BLaER1 (cell line): ENCODE results near the gene TECTA.

ENCODE experiments used
- H3K27ac ChIP-seq: shearing (Covaris generic); formaldehyde crosslinking; 2 replicates; pipeline ENCODE4 v1.8.1; 2022
- H3K27me3 ChIP-seq: shearing (Covaris generic); formaldehyde crosslinking; 2 replicates; pipeline ENCODE4 v1.8.1; 2022
- H3K36me3 ChIP-seq: shearing (Covaris generic); formaldehyde crosslinking; 2 replicates; pipeline ENCODE4 v1.8.1; 2022
- H3K4me1 ChIP-seq: shearing (Covaris generic); formaldehyde crosslinking; 2 replicates; pipeline ENCODE4 v1.8.1; 2022
- H3K4me2 ChIP-seq: shearing (Covaris generic); formaldehyde crosslinking; 2 replicates; pipeline ENCODE4 v1.8.1; 2022
- H3K4me3 ChIP-seq: shearing (Covaris generic); formaldehyde crosslinking; 2 replicates; pipeline ENCODE4 v1.8.1; 2022
- H3K9ac ChIP-seq: shearing (Covaris generic); formaldehyde crosslinking; 2 replicates; pipeline ENCODE4 v1.8.1; 2022
- H3K9me3 ChIP-seq: shearing (Covaris generic); formaldehyde crosslinking; 2 replicates; pipeline ENCODE4 v1.8.1; 2022
- H4K20me1 ChIP-seq: shearing (Covaris generic); formaldehyde crosslinking; 2 replicates; pipeline ENCODE4 v1.8.1; 2022
- Cebpa-rat ChIP-seq: shearing (Covaris generic); IDR thresholded peaks from 2 replicates; pipeline ENCODE4 v1.8.1; 2022

TECTA gene

DNA sequence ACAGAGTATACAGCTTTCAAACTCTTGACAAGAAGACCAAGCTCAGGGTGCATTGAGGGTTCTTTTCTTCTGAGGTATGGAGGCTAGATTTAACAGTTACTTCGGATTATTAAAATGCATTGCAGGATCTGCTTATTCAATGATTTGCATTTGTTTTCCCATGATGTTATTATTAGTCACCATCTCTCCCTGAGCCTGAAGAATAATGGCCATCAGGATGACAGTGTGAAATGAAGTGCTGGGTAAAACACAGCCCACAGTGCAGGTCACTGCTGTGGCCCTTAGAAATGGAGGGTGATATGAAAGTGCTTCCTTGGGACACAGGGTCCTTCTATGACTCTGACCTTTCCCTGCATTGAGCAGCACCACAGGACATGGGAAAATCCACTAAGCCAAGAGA is 40.0 kb downstream of the TECTA start:
- no peaks in the 10 kb centered on the region for H3K27me3 ChIP-seq
- no peaks in the 10 kb centered on the region for H3K9me3 ChIP-seq
- no peak for TF ChIP-seq Cebpa-rat
- H3K9ac ChIP-seq: no peak overlapping the region
- no peak overlapping the region for H3K27ac ChIP-seq
- no peak overlapping the region for H3K4me2 ChIP-seq
- no peaks in the 10 kb centered on the region for H4K20me1 ChIP-seq
- H3K36me3 ChIP-seq: no peaks in the 10 kb centered on the region
- peaks cover 14% of the 10 kb centered on the region for H3K4me1 ChIP-seq
- no peak overlapping the region for H3K4me3 ChIP-seq

DNA sequence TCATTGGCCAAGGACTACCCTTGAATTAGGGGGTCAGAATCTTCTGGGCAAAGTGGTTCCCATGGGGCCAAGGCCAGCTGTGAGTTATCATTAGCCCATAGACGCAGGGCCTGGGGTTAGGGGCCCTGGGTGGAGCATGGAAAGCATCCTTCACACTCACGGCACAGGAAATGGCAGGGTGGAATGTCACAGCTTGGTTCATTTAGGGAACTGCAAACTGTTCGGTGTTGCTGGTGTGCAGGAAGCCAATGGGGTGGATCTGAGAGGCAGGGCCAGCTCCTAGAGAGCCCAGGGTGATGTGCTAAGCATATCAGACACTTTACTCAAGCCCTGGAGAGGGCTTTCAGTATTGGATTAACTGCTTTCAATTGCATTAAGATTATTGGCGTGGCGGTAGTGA is 42.9 kb downstream of the TECTA start:
- Histone ChIP-seq H3K4me3 (no peak overlapping the region), H3K36me3 (no peaks in the 10 kb centered on the region), H4K20me1 (no peaks in the 10 kb centered on the region), H3K9ac (no peak overlapping the region), H3K27ac (no peak overlapping the region), H3K4me2 (no peak overlapping the region), H3K27me3 (no peaks in the 10 kb centered on the region), H3K4me1 (peaks cover 14% of the 10 kb centered on the region), H3K9me3 (no peaks in the 10 kb centered on the region)
- no peak for TF ChIP-seq Cebpa-rat

DNA sequence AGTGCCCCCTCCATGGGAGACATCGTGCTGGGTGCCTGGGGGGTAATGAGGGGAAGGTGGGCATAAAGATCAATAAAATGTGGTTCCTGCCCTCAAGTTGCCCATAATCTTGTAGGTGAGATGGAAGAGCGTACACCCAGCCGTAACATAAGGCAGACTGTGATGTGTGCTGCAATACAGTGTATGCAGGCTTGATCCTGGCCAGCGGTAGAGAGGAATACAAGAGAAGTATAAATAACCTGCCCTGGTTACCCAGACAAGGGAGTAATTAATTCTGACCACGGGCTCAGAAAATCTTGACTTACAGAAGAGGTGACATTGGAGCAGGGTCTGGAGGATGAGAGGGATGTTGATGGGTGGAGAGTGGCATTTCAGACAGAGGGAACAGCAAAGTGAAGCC is 43.7 kb downstream of the TECTA start:
- no peaks in the 10 kb centered on the region for H4K20me1 ChIP-seq
- H3K36me3 ChIP-seq: no peaks in the 10 kb centered on the region
- no peak for TF ChIP-seq Cebpa-rat
- H3K9me3 ChIP-seq: no peaks in the 10 kb centered on the region
- H3K27me3 ChIP-seq: no peaks in the 10 kb centered on the region
- H3K4me1 ChIP-seq: peaks cover 14% of the 10 kb centered on the region
- no peak overlapping the region for H3K9ac ChIP-seq
- H3K4me2 ChIP-seq: peak overlapping the region; percentile 33; the same call in 1 of the 2 replicates
- H3K27ac ChIP-seq: no peak overlapping the region
- H3K4me3 ChIP-seq: no peak overlapping the region

DNA sequence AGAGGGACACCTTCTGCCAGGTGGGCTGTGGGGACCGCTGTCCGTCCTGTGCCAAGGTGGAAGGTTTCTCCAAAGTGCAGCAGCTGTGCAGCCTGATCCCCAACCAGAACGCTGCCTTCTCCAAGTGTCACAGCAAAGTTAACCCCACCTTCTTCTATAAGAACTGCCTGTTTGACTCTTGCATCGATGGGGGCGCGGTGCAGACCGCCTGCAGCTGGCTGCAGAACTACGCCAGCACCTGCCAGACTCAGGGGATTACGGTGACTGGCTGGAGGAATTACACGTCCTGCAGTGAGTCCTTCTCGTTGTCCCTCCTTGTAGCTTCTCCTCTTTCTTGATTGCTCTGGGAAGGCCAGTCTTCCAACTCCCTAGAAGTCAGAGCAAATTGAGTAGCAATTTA is 44.8 kb downstream of the TECTA start:
- Histone ChIP-seq H3K9me3 (no peaks in the 10 kb centered on the region), H3K4me2 (no peak overlapping the region), H3K36me3 (no peaks in the 10 kb centered on the region), H3K27me3 (no peaks in the 10 kb centered on the region), H3K4me1 (peaks cover 14% of the 10 kb centered on the region), H3K27ac (no peak overlapping the region), H3K4me3 (no peak overlapping the region), H3K9ac (no peak overlapping the region), H4K20me1 (no peaks in the 10 kb centered on the region)
- no peak for TF ChIP-seq Cebpa-rat

DNA sequence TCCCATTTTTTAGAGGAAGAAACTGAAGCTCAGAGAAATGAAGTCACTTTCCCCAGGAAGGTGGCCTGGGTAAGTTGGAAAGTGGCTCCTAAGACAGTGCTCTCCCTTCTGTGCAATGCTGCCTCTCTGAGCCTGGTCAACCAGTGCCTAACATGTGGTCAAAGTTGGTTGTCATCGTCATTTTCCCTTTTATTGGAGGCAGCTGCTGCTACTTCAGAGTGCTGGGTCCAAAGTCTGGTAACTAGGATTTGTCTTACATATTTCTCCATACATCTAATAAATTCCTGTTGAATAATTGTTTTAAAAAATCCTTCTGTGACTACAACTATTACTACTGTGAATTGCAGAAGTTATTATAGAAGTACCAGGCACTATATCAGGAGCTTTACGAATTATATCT is 48.1 kb downstream of the TECTA start:
- no peak for TF ChIP-seq Cebpa-rat

DNA sequence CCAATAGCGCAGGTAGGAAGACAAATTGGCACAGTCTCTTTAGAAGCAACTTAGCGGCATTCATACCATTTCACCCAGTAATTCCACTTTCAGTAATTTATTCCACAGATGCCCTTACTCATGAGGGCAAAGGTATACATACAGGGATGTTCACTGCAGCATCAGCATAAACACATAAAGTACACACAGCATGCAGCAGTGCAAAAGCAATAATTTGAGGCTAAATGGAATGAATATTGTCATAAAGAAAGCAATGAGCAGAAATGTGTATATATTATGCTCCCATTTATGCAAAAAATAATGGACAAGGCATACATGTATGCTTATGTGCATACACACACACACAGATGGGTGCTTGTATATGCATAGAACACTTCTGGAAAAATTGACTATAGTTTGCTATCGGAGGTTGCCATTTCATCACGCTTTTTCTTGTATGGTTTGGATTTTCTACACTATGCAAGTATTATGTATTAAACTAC is 50.2 kb downstream of the TECTA start:
- Histone ChIP-seq H4K20me1 (no peaks in the 10 kb centered on the region), H3K4me1 (no peaks in the 10 kb centered on the region), H3K4me2 (no peak overlapping the region), H3K9me3 (no peaks in the 10 kb centered on the region), H3K4me3 (no peak overlapping the region), H3K27ac (no peak overlapping the region), H3K9ac (no peak overlapping the region), H3K36me3 (no peaks in the 10 kb centered on the region), H3K27me3 (no peaks in the 10 kb centered on the region)
- TF ChIP-seq Cebpa-rat: no peak

More for the DNA sequence above, 48.1 kb downstream of the TECTA start:
- Histone ChIP-seq H3K9ac (no peak overlapping the region), H3K4me1 (peaks cover 13% of the 10 kb centered on the region), H3K4me3 (no peak overlapping the region), H4K20me1 (no peaks in the 10 kb centered on the region), H3K27me3 (no peaks in the 10 kb centered on the region), H3K27ac (no peak overlapping the region), H3K9me3 (no peaks in the 10 kb centered on the region), H3K36me3 (no peaks in the 10 kb centered on the region), H3K4me2 (no peak overlapping the region)

DNA sequence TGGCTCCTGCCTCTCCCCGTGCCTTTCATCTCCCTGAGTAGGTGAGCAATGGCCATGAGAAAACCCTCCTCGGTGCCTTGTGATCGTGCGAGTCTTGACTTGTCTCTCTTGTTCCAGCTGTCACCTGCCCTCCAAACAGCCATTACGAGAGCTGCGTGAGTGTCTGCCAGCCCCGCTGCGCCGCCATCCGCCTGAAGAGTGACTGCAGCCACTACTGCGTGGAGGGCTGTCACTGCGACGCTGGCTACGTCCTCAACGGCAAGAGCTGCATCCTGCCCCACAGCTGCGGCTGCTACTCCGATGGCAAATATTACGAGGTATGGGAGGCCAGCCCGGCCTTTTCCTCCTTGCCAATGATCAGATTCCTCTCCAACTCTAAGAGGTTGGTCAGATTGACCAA is 51.7 kb downstream of the TECTA start:
- Histone ChIP-seq H3K4me1 (no peaks in the 10 kb centered on the region), H3K4me2 (no peak overlapping the region)
- no peak for TF ChIP-seq Cebpa-rat

DNA sequence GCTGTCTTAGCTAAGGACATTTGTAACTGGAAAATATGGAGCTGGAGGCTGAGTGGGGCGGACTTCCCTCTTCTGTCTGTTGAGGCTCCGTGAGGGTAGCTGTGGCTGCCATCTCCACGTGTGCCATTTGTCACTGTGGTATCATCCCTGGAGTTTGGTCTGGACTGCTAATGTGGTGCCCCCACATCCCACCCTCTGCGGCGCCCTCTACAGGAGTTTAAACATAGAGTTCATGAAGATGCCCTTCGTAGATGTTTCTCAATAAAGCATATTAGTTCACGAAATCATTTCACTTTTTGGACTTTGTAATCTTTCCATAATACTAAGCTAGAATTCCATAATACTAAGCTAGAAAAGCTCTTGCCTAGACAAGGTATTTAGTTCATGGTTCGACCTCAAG is 52.4 kb downstream of the TECTA start:
- Histone ChIP-seq H3K27me3 (no peaks in the 10 kb centered on the region), H3K4me2 (no peak overlapping the region), H3K9ac (no peak overlapping the region), H3K27ac (no peak overlapping the region), H3K4me1 (no peaks in the 10 kb centered on the region), H3K36me3 (no peaks in the 10 kb centered on the region), H4K20me1 (no peaks in the 10 kb centered on the region), H3K4me3 (no peak overlapping the region), H3K9me3 (no peaks in the 10 kb centered on the region)
- no peak for TF ChIP-seq Cebpa-rat

More for the DNA sequence above, 51.7 kb downstream of the TECTA start:
- H3K27ac ChIP-seq: no peak overlapping the region
- H3K27me3 ChIP-seq: no peaks in the 10 kb centered on the region
- H3K9me3 ChIP-seq: no peaks in the 10 kb centered on the region
- H3K36me3 ChIP-seq: no peaks in the 10 kb centered on the region
- H3K9ac ChIP-seq: no peak overlapping the region
- no peaks in the 10 kb centered on the region for H4K20me1 ChIP-seq
- H3K4me3 ChIP-seq: no peak overlapping the region

DNA sequence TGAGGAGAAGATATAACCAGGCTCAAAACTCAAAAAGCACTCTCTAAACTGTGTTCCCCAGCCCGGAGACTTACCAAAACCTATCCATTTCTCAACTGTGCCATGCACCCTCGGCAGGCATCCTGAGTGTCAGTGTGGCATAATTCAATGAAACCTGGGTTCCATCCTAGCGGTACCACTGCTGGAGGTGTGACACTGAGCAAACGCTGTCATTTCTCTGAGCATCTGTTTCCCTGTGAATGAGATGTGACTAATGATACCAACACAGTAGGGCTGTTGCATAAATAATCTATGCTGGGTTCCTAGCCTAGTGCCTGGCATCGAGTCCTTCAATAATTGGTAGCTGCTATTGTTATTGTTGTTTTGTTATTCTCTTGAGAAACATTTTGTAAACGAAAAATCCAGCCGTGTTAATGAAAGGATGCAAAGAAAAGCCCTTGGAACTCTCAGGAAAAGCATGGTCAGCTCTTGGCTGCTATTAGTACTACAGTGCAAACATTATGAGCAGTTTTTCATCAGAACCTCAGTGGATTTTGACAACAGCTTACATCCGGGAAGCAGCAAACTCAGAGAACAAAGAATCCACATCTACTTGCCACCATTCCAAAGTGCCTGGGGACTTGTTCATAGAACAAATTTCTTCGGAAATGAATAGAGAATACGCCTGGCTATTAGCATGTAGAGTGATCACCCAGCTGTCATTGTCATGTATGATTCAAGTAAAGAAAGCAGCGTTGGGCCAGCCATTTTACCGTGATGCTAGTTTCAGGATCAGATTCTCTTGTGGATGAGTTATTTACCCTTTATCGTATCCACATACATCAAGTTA is 53.7 kb downstream of the TECTA start:
- TF ChIP-seq Cebpa-rat: no peak
- Histone ChIP-seq H3K27ac (no peak overlapping the region), H3K27me3 (no peaks in the 10 kb centered on the region), H4K20me1 (no peaks in the 10 kb centered on the region), H3K4me1 (no peaks in the 10 kb centered on the region), H3K9ac (no peak overlapping the region), H3K9me3 (no peaks in the 10 kb centered on the region), H3K36me3 (no peaks in the 10 kb centered on the region), H3K4me2 (no peak overlapping the region), H3K4me3 (no peak overlapping the region)

DNA sequence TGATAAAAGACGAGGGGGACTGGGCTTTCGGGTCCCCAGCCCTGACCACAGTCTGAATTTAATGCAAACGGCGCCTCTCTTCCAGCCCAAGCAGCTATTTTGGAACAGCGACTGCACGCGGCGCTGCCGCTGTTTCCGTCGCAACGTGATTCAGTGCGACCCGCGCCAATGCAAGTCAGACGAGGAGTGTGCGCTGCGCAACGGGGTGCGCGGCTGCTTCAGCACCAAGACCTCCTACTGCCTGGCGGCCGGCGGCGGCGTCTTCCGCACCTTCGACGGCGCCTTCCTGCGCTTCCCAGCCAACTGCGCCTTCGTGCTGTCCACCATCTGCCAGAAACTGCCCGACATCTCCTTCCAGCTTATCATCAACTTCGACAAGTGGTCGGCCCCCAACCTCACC is 56.7 kb downstream of the TECTA start:
- Histone ChIP-seq H3K9ac (no peak overlapping the region), H3K36me3 (no peaks in the 10 kb centered on the region), H3K27ac (no peak overlapping the region), H3K4me3 (no peak overlapping the region), H3K27me3 (no peaks in the 10 kb centered on the region), H3K9me3 (no peaks in the 10 kb centered on the region), H3K4me2 (no peak overlapping the region), H4K20me1 (no peaks in the 10 kb centered on the region), H3K4me1 (no peaks in the 10 kb centered on the region)
- no peak for TF ChIP-seq Cebpa-rat

DNA sequence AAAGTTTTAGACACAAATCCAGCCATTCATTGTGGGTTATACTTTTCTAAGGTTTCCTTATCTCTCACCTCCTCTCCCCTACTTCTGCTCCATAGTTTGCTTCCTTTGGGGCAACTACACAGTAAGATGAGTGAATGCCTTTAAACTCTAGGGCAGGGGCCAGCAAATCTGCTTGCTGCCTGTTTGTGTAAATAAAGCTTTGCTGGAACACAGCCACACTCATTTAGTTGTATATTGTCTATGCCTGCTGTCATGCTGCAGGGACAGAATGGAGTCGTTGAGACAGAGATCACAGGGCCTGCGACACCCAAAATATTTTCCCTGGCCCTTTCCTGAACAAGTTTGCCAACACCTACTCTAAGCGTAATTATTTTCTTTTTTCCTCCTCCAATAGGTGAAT is 58.7 kb downstream of the TECTA start:
- no peak for TF ChIP-seq Cebpa-rat
- Histone ChIP-seq H3K4me1 (no peaks in the 10 kb centered on the region), H3K27me3 (no peaks in the 10 kb centered on the region)

More for the DNA sequence above, 58.7 kb downstream of the TECTA start:
- Histone ChIP-seq H3K36me3 (no peaks in the 10 kb centered on the region), H3K4me3 (no peak overlapping the region), H3K9me3 (no peaks in the 10 kb centered on the region), H3K4me2 (no peak overlapping the region), H3K27ac (no peak overlapping the region), H3K9ac (no peak overlapping the region), H4K20me1 (no peaks in the 10 kb centered on the region)
